GM18951 (cell line): ENCODE results near the gene PLPP4.
"Not testable (repeated sequence)": the region's sequence is repeated elsewhere in the genome, so short reads cannot be mapped to it uniquely, and the experiment has no call there.

ENCODE experiments used
- POLR2A ChIP-seq: IDR thresholded peaks from 4 replicates; pipeline ENCODE4 v1.6.1; 2011; ENCODE audit warnings: mild to moderate bottlenecking; ENCODE audit not compliant: insufficient read length, insufficient read depth; ENCODE audit errors: extremely low read depth
- in situ Hi-C: fragments of 300-500 bp; cut with MboI; formaldehyde crosslinking; loops from one replicate; pipeline ENCODE4 v1.12.0; 2022; ENCODE audit warnings: low sequenced_read_pairs, mixed read lengths, inconsistent platforms; ENCODE audit not compliant: unreplicated experiment

Gene PLPP4

DNA sequence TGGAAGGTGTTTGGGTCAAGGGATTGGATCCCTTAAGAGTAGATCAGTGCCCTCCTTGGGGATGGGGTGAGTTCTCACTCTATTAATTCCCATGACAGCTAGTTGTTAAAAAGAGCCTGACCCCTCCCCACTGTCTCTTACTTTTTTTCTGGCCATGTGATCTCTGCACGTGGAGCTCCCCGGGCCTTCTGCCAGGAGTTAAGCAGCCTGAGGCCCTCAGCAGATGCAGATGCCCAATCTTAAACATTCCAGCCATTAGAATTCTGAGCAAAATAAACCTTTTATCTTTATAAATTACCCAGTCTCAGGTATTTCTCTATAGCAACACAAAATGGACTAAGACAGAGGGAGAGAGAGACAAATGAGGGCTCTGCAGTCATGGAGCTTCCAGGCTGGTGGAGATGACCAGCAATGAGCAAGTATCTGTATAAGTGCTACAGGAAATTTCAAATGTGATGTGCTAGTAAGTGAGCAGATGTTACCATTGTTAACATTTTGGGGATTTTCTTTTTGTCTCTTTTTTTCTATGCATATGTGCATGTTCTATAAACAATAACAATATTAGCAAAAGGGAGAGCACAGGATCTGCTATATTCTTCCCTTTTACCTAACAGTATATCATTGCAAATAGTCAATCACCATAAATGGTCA lies 26.7 kb downstream of the PLPP4 start:
- in situ Hi-C loops, result no loop called here

DNA sequence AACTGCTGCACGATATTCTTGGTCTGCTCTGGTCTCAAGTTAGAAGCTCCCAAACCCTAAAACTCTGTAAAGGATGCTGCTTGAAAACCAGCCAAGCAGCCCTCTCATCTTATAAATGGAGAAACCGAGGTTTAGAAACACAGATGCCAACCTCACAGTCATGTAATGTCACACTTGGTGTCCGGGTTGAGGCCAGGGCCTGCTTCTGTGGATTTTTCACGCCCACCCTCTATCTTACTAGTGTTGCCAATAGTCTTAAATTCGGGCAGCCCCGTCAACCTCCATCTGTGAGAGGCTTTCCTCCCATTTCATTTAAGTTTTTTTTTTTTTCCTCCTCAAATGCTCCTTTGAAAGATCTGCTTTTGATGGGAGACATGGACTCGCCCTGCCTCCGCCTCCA lies 28.9 kb downstream of the PLPP4 start:
- in situ Hi-C loops, result no loop called here
- no peak for TF ChIP-seq POLR2A

More for the DNA sequence above, 26.7 kb downstream of the PLPP4 start:
- no peak for TF ChIP-seq POLR2A

DNA sequence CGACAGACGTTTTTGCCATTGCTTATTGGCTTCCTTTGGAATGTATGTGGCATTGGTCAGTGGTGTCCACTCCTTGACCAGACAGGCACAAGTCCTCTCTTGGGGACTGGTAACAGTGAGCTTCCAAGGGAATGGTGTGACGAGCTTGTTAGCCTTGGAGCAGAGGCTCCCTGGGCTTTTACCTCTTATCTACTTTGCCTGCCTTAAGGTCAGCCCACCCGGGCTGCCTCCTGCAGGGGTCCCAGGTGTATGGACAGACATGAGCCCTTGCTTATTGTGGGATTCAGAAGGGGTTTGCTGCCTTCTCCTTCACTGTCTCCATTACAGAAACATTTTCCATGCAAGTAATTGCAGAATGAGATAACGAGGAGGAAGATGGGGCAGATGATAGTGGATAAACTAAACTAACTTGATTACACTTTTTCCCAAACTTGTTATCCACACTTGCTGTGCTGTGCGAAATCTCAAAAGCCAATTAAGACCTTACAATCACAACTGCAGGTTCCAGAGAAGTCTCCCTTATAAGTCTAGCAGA lies 29.7 kb downstream of the PLPP4 start:
- in situ Hi-C loops, result no loop called here

DNA sequence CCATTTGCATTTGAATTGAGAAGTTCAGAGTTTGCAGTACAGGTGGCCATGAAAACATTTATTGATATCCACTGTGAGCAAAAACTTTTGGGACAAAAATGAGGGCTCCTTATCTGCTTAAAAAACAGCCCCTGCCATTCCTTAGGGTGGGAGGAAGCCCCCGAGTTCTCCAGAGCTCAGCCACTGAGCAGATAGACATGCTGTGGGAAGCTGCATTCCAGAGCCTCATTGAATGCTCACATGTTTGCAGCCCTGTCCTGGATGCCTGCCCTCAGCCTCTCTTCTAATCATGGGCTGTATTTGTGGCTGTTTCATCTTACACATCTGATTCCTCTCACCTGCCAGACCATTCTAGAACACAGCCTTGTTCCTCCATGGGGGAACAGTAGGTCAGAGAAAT lies 33.3 kb downstream of the PLPP4 start:
- TF ChIP-seq POLR2A, result no peak
- in situ Hi-C loops, result no loop called here

More for the DNA sequence above, 29.7 kb downstream of the PLPP4 start:
- TF ChIP-seq POLR2A, result no peak

DNA sequence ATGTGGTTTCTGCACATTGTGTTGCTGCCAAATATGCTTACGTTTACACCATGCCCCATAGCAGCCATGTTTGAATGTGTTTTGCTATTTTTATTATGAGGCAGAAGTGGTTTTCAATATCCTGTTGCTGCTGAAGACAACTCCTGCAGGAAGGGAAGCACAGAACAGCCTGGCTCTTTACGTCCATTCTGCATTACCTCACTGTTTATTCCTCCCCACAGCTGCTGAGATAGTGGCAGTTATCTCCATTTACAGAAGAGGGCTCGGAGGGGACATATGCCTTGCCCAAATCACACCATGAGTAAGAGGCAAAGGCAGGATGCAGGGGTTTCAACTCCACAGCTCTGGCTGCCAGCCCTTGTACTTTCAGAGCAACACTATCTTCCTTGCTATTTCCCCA lies 35.3 kb downstream of the PLPP4 start:
- TF ChIP-seq POLR2A, result no peak
- in situ Hi-C loops, result no loop called here

DNA sequence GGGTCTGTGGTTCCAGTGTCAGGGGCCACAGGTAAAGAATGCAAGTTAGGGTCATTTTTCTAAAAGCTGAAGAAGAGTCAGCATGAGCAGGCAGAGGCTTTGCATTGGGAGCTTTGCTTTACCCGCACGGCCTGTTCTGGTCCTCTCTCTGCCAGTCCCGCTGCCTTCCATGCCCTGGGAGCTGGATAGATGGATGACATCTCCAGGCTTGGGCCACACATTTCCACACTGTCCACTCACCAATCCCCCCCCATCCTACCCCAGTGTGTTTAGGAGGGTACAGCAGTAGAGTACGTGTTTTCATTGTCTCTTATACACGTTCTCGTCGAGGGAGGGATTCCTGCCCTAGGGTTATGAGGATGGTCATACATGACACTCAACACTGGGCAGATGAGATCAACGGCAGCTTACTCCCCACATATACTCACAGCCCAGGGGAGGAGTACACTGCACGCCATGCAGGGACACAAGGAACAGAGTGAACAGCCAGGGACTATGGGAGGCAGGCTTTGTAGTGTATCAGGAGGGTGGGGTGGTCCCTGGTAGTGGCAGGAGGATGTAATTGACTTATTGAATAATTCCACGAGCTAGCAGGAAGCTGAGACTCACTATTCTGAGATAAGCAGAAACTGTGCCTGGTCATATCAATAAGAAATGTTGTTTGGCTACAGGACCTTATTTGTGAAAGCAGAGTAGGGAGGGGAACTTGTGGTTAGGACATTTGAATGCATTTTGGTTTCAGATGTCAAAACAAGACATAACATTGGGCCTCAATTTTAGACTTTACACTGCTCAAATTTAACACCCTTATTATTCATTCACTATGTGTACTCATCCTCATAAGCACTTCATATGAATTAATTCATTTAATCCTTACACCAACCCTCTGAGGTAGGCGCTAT lies 36.6 kb downstream of the PLPP4 start:
- in situ Hi-C loops, result no loop called here
- no peak for TF ChIP-seq POLR2A

DNA sequence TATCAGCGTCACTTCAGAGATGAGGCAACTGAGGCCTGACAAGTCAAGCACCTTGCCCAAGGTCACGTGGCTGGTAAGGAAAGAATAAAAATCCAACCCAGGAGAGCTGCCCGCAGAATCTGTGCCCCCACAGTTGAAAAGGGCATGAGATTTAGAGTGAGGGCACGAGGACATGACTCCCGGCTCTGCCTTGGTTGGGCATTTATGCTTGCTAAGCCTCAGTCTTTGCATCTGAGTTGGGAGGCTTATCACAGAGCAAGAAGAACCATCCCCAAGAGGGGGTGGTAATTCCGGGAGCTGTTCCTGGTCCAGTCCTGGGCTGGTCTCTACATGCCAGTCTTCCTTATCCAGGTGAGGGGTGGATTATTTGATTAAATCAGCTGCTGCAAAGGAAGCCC lies 37.3 kb downstream of the PLPP4 start:
- in situ Hi-C loops, result no loop called here
- no peak for TF ChIP-seq POLR2A

DNA sequence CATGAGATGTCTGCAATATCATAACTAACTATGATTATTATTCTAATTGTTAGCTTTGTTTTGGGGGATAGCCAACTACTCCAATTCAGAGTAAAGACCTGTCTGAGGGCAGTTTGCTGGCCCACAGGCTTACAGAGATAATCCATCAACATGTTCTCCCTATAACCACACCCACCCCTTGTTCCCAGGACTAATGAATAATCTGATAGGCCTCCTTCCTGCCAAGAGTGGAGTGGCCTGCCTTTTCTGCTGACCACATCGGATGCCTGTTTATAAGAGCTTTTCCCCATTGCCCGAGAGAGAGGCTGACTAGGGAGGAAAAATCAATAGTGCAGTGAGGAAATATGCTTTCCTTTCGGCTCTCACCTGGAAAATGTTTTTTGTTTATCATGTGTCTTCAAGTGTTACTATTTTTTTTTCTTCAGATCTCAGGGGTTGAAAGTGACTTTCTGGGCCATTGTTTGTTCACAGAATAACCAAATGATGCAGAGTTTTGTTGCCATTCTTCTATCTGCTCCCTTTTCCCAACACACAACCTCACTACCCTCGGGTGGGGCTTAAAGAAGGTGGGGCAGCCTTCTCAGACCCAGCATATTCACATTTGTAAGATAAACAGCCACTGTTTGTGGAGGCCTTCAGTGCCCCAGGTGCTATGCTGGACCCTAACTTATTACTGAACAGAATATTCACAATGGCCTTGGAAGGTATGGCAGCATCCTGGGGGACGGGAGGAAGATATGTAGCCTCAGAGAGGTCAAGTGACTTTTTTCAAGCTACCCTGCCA lies 38.4 kb downstream of the PLPP4 start:
- TF ChIP-seq POLR2A, result no peak
- in situ Hi-C loops, result no loop called here

DNA sequence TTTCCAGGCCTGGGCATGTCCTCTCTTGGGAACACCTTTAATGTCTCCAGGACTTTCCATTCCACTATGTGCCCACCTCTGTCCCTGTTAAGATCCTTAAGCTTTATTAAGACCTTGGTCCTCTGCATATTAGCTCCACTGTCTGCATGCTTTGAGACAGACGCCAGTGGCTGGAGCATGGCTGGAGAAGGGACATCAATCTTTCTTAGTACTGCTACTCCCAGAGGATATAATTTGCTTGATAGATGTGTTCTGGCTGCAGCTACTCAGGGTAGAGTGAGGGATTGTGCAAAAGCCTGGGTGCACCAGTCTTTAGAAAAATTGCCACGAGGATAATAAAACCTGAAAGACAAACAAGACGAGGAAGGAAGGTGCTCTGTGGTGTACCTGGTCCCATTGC lies 42.9 kb downstream of the PLPP4 start:
- TF ChIP-seq POLR2A, result no peak

DNA sequence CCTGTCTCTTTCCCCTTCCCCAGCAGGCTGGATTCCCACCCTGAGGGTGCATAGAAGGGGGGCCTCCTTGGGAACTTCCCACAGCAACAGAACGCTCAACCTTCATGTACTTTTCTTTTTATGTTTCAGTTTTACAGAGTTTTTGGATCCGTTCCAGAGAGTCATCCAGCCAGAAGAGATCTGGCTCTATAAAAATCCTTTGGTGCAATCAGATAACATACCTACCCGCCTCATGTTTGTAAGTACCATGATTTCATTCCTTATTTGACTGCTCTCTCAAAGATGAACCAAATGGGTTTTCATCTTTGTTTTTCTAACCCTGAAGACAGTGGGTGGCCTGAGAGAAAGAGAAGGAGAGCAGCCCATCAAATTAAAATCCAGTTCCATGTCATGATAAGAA lies 46.7 kb downstream of the PLPP4 start:
- in situ Hi-C loops, result no loop called here
- TF ChIP-seq POLR2A, result no peak

More for the DNA sequence above, 42.9 kb downstream of the PLPP4 start:
- in situ Hi-C loops, result no loop called here

DNA sequence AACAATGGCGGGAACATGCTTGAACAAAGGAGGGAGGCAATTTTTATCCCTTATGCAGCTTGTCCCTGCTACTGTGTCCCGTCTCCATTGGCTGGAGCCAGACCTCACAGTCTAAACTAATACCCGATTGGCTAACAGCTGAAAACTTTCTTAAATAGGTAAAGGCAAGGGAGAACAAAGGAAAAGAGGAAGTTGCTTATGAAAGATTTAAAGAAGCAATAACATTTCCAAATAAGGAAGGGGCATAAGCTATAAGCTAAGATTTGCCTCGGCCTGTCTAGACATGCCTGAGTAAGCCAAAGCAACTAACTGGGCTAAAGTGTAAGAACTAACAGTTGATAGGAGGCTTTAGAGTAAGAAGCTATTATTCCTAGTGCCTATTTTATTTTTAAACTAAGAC lies 47.2 kb downstream of the PLPP4 start:
- in situ Hi-C loops, result not testable (repeated sequence)

DNA sequence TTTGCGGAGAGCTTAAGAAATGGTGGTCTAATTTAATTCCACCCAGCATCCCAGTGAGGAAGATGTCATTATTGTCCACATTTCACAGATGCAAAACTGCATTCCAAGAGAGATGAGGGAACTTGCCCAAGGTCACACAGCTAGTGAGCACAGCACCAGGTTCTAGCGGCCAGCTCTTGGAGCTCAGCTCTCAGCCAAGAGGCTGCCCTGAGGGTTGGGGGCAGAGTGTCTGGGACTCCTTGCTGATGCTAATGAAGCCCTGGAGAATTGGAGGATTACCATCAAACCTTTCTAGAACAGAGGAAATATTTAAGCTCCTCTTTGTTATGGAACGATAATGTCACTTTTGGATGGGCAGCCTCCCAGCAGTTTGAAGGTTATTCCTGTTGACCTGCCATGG lies 48.0 kb downstream of the PLPP4 start:
- in situ Hi-C loops, result no loop called here
- TF ChIP-seq POLR2A, result no peak

DNA sequence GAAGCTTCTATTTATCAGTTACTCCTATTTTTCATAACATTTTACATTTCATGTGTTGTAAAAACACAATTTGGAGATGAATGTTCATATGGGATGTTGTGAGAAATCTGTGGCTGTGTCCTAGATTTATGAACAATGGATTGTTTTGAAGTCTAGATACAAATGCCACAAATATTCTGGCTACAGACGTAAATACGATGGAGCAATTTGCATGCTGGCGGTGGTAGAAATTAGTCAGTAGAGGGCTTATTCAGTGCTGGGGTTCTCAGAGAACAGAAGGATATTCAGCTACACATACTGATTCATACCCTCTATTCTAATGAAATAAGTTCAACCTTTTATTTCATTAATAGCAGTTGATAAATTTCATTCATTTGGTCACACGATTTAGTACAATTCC lies 48.8 kb downstream of the PLPP4 start:
- in situ Hi-C loops, result no loop called here
- TF ChIP-seq POLR2A, result no peak

DNA sequence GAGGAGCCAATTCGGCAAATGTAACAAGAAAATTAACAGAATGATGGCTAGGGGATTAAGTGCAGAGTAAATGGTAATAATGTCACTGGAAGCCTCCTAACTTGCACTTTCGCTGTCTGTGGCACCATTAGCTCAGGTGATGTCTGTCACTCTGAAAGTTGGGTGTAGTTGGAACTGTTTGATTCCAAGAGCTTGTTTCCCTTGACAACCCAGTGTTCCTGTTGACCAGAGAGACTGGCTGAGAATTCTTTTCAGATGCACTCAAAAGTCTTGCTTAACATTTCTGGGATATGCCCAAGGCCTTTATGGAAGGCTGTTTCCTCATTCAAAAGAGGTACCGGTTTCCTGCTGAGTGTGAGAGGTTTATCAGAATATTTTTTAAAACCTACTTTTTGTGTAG lies 49.6 kb downstream of the PLPP4 start:
- no peak for TF ChIP-seq POLR2A
- in situ Hi-C loops, result no loop called here

DNA sequence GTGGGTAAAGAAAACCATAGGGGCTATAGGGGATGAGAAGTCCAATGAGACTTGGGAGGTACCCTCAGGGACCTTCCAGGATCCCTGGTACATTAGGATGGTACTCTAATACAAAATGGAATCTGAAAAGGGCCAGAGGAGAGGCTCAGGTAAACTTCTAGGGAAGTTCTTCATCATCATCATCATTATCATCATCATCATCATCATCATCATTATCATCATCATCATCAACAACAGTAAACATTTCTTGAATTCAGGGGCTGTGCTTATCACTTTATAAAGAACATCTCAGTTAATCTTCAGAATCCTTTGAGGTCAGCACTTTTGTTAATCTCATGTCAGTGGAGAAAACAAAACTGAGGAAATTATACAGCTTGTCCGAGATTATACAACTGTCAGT lies 50.1 kb downstream of the PLPP4 start:
- in situ Hi-C loops, result no loop called here
- no peak for TF ChIP-seq POLR2A
